Measurements from ENCODE around the gene PYCR2.

The PYCR2 gene

GRCh38 chr1:225873281-225873850 lies 50.7 kb downstream of the PYCR2 start:
- DNase-seq, result no peak

GRCh38 chr1:225872075-225872430 lies 52.0 kb downstream of the PYCR2 start:
- DNase-seq, result no peak

GRCh38 chr1:225871359-225872074 lies 52.5 kb downstream of the PYCR2 start:
- no peak for DNase-seq

GRCh38 chr1:225870911-225871310 lies 53.1 kb downstream of the PYCR2 start:
- DNase-seq, result no peak

Data from fibroblast of skin of right quadriceps (primary cell).